Smooth muscle cell (in vitro differentiated cells): ENCODE measurements around the gene GMNN. TPM values are rescaled to one million over a fixed set of nuclear protein-coding genes. Genes with fewer than 3 reads are reported as not detected.

ENCODE experiments used
- DNase-seq: peaks from one replicate; lab custom pipeline; 2025; ENCODE audit not compliant: unreplicated experiment; lab: John Stamatoyannopoulos, UW
- H2AFZ ChIP-seq: fragments of 200-600 bp; sonication (generic); 2 replicates; pipeline ENCODE4 v1.6.0; 2016; ENCODE audit warnings: antibody characterized with exemption, low read depth, mild to moderate bottlenecking
- H3F3A ChIP-seq: fragments of 200-600 bp; sonication (generic); 2 replicates; pipeline ENCODE4 v1.6.0; 2017; ENCODE audit warnings: antibody characterized with exemption, low read depth
- H3K27ac ChIP-seq: fragments of 200-600 bp; sonication (generic); 2 replicates; pipeline ENCODE4 v1.5.1; 2016; ENCODE audit warnings: low read depth, mild to moderate bottlenecking
- H3K27me3 ChIP-seq: fragments of 200-600 bp; sonication (generic); 2 replicates; pipeline ENCODE4 v1.6.1; 2016; ENCODE audit warnings: low read depth, mild to moderate bottlenecking
- H3K36me3 ChIP-seq: fragments of 200-600 bp; sonication (generic); 2 replicates; pipeline ENCODE4 v1.5.1; 2016; ENCODE audit warnings: low read depth
- H3K4me1 ChIP-seq: fragments of 200-600 bp; sonication (generic); 2 replicates; pipeline ENCODE4 v1.5.1; 2016; ENCODE audit warnings: low read depth
- H3K4me2 ChIP-seq: fragments of 200-600 bp; sonication (generic); 2 replicates; pipeline ENCODE4 v1.6.0; 2016; ENCODE audit warnings: mild to moderate bottlenecking
- H3K4me3 ChIP-seq: fragments of 200-600 bp; sonication (generic); 2 replicates; pipeline ENCODE4 v1.5.1; 2016; ENCODE audit warnings: mild to moderate bottlenecking
- H3K79me2 ChIP-seq: fragments of 200-600 bp; sonication (generic); 2 replicates; pipeline ENCODE4 v1.6.0; 2016; ENCODE audit warnings: low read depth, mild to moderate bottlenecking
- H3K9ac ChIP-seq: fragments of 200-600 bp; sonication (generic); 2 replicates; pipeline ENCODE4 v1.6.0; 2016; ENCODE audit warnings: low read depth
- H3K9me3 ChIP-seq: fragments of 200-600 bp; sonication (generic); replicated peaks from 2 replicates; pipeline ENCODE4 v1.5.1; 2016; ENCODE audit warnings: low read depth
- H4K20me1 ChIP-seq: fragments of 200-600 bp; sonication (generic); 2 replicates; pipeline ENCODE4 v1.6.0; 2016; ENCODE audit warnings: low read depth
- WGBS: methylation state at CpG from one replicate; pipeline ENCODE4 v1.1.7; 2016; ENCODE audit warnings: low lambda C conversion rate; 5-methylcytosine and 5-hydroxymethylcytosine counted together
- polyA plus RNA-seq: library from polyadenylated mRNA; unstranded; fragments of >200 nt; fragmentation: Nextera tagmentation; extraction: Ambion mirVana; gene quantifications from 2 replicates; pipeline ENCODE4 v1.2.1, GENCODE V29; 2016
- total RNA-seq: library from RNA; depleted of rRNA; stranded (reverse); fragments of >200 nt; gene quantifications from 2 replicates; pipeline ENCODE4 v1.2.3, GENCODE V29; 2014
- TF ChIP-seq, protein P1 (sequence below): fragments of 200-600 bp; sonication (generic); IDR thresholded peaks from 2 replicates; pipeline ENCODE4 v1.5.1; 2017; ENCODE audit warnings: borderline replicate concordance, mild to moderate bottlenecking, antibody characterized with exemption; ENCODE audit not compliant: insufficient read depth, poor library complexity, severe bottlenecking

GMNN gene
- total and polyA plus RNA-seq, 2 experiments from 2014 or later, result 31.8 to 46.4 TPM

DNA sequence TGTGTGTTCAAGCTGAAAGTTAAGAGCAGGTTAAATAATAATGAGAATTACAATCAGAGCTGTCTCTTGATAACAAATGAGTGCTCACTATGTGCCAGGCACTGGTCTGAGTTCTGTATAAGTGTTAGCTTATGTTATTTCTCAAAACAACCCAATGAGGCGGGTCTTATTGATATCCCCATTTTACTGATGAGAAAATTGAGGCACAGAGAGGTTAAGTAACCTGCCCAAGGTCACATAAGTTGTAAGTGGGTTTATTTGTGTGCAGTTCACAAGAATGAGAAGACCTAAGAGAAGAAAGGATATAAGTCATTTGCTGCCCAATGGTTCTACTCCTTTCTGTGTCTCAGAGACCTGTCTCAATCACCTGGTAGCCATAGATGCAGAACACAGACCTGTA, 58.1 kb downstream of the GMNN start:
- 89% methylated on average over 1 of the region's 1 CpG for WGBS
- no peaks in the 10 kb centered on the region for H3K4me1 ChIP-seq
- H2AFZ ChIP-seq, result no peak overlapping the region
- H3F3A ChIP-seq, result no peaks in the 10 kb centered on the region
- H3K4me3 ChIP-seq, result no peak overlapping the region
- H3K9me3 ChIP-seq, result no peaks in the 10 kb centered on the region
- H3K79me2 ChIP-seq, result no peaks in the 10 kb centered on the region
- no peaks in the 10 kb centered on the region for H3K36me3 ChIP-seq
- TF ChIP-seq, protein P1, sequence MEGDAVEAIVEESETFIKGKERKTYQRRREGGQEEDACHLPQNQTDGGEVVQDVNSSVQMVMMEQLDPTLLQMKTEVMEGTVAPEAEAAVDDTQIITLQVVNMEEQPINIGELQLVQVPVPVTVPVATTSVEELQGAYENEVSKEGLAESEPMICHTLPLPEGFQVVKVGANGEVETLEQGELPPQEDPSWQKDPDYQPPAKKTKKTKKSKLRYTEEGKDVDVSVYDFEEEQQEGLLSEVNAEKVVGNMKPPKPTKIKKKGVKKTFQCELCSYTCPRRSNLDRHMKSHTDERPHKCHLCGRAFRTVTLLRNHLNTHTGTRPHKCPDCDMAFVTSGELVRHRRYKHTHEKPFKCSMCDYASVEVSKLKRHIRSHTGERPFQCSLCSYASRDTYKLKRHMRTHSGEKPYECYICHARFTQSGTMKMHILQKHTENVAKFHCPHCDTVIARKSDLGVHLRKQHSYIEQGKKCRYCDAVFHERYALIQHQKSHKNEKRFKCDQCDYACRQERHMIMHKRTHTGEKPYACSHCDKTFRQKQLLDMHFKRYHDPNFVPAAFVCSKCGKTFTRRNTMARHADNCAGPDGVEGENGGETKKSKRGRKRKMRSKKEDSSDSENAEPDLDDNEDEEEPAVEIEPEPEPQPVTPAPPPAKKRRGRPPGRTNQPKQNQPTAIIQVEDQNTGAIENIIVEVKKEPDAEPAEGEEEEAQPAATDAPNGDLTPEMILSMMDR, result no peak
- no peak overlapping the region for H3K4me2 ChIP-seq
- no peaks in the 10 kb centered on the region for H4K20me1 ChIP-seq
- H3K27ac ChIP-seq, result no peak overlapping the region
- no peak overlapping the region for H3K9ac ChIP-seq
- H3K27me3 ChIP-seq, result no peaks in the 10 kb centered on the region
- no peak for DNase-seq

DNA sequence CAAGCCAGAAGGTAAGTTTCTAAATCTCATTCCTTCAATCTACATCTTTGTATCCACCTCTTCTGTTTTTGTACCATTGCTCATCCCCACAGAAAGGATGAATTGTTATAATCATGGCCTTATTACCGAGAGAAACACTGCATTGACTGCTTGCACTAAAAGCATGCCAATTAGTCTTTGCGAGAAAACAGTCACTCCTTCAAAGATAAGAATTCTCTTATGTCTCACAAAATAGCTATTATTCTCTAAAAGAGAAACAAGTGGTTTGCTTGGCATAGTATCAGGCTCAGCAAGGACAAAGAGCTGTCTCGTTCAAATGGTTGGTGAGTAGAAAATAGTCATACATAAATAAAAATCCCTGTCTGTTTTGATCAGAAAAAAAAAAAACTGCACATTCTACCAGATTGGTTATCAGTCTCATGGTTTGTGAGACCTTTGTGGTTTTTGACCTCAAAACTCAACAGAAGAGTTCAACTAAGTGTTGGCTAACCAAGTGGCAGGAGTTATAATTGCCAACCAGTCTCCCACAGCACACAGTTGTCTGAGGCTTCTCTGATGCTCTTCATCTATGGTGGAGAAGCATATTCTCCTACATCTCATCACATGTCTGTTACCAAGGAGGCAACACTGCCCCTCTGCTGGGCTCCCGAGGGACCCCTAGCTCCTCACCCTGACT, 59.1 kb downstream of the GMNN start:
- Histone ChIP-seq H3K9me3 (no peaks in the 10 kb centered on the region), H3K9ac (no peak overlapping the region), H3K36me3 (no peaks in the 10 kb centered on the region), H3K27ac (no peak overlapping the region), H3K27me3 (no peaks in the 10 kb centered on the region), H4K20me1 (no peaks in the 10 kb centered on the region), H3F3A (no peaks in the 10 kb centered on the region), H3K4me1 (no peaks in the 10 kb centered on the region), H3K4me3 (no peak overlapping the region), H2AFZ (no peak overlapping the region), H3K4me2 (no peak overlapping the region), H3K79me2 (no peaks in the 10 kb centered on the region)
- WGBS, result 84% methylated on average over 4 of the region's 4 CpGs
- TF ChIP-seq, protein P1, result no peak
- no peak for DNase-seq

Other genes starting within 250 kb of the GMNN start
- not detected in 2 replicates for gene KIAA0319, start 128.7 kb upstream of the GMNN start, total RNA-seq
- not detected in 2 replicates for gene KIAA0319, start 128.7 kb upstream of the GMNN start, polyA plus RNA-seq
- gene TDP2, start 108.0 kb upstream of the GMNN start, total RNA-seq, result 13.0 and 27.9 TPM in 2 replicates
- gene TDP2, start 108.0 kb upstream of the GMNN start, polyA plus RNA-seq, result 15.9 and 16.2 TPM in 2 replicates
- 7.3 and 14.0 TPM in 2 replicates for gene ACOT13, start 107.9 kb upstream of the GMNN start, total RNA-seq
- 35.2 and 43.7 TPM in 2 replicates for gene ACOT13, start 107.9 kb upstream of the GMNN start, polyA plus RNA-seq
- 61.4 and 79.1 TPM in 2 replicates for gene C6orf62, start 55.8 kb upstream of the GMNN start, total RNA-seq
- gene C6orf62, start 55.8 kb upstream of the GMNN start, polyA plus RNA-seq, result 32.4 and 33.1 TPM in 2 replicates
- not detected in 2 replicates for gene ARMH2, start 24.0 kb downstream of the GMNN start, total RNA-seq
- not detected in 2 replicates for gene ARMH2, start 24.0 kb downstream of the GMNN start, polyA plus RNA-seq
- 5.6 and 6.6 TPM in 2 replicates for gene RIPOR2, start 161.0 kb downstream of the GMNN start, total RNA-seq
- gene RIPOR2, start 161.0 kb downstream of the GMNN start, polyA plus RNA-seq, result 2.3 and 7.6 TPM in 2 replicates